Fibroblast of skin of left quadriceps (primary cell): ENCODE measurements around the gene TSPY3.
"Not testable (repeated sequence)": the region's sequence is repeated elsewhere in the genome, so short reads cannot be mapped to it uniquely, and the experiment has no call there.

ENCODE experiments used
- DNase-seq, 2 experiments: peaks; one replicate each; pipeline ENCODE4 v3.0.0-alpha.2; 2013; ENCODE audit warnings: low read depth in 2 of 2

Gene TSPY3

DNA sequence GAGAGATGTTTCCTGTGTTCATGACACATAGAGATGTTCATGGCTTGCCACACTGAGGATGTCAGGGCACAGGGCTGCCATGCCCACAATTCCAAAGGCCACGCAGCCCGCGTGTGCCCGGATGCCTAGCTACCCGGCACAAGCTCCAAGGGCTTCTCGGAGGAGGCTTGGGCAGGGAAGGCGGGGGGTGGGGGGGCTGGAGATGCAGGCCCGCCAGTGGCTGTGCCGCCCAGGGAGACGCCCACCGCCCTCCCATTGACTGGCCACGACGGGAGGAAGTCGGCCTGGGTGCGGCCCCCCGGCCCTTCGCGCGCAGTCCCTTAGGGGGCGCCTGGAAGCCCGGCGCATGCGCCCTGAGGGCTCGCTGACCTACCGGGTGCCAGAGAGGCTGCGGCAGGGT lies at the start of gene TSPY3:
Gene TSPY3 (plus strand): TSS at position 301 of the 400 bp plus-strand sequence. CDS start 46 bp downstream, at position 347.
- DNase-seq = not testable (repeated sequence)

DNA sequence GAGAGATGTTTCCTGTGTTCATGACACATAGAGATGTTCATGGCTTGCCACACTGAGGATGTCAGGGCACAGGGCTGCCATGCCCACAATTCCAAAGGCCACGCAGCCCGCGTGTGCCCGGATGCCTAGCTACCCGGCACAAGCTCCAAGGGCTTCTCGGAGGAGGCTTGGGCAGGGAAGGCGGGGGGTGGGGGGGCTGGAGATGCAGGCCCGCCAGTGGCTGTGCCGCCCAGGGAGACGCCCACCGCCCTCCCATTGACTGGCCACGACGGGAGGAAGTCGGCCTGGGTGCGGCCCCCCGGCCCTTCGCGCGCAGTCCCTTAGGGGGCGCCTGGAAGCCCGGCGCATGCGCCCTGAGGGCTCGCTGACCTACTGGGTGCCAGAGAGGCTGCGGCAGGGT lies 40.7 kb upstream of the TSPY3 start, which contains the start of gene TSPY8:
Gene TSPY8 (plus strand): TSS at position 301 of the 400 bp plus-strand sequence. CDS start 46 bp downstream, at position 347.
- not testable (repeated sequence) for DNase-seq

- not testable (repeated sequence) for DNase-seq
Measured at GRCh38 chrY:9396527-9396926, 1.7 kb upstream of the TSPY3 start.
